Activated naive CD8-positive, alpha-beta T cell treated with anti-CD3 and anti-CD28 coated beads for 36 hours (primary cell): ENCODE data around the gene MDN1. TPM values are rescaled to one million over a fixed set of nuclear protein-coding genes. Genes with fewer than 3 reads are reported as not detected.
"Not testable (repeated sequence)": the region's sequence is repeated elsewhere in the genome, so short reads cannot be mapped to it uniquely, and the experiment has no call there.

Experiments used
- DNase-seq: peaks from one replicate; pipeline ENCODE4 v3.0.0; 2021
- H3K27ac Mint-ChIP-seq: one replicate; pipeline ENCODE4 v1.8.0; 2022; ENCODE audit warnings: mild to moderate bottlenecking, moderate library complexity, mixed read lengths
- H3K27me3 Mint-ChIP-seq: one replicate; pipeline ENCODE4 v1.8.0; 2022; ENCODE audit warnings: mild to moderate bottlenecking, mixed read lengths
- H3K36me3 Mint-ChIP-seq: one replicate; pipeline ENCODE4 v1.8.0; 2021; ENCODE audit warnings: mild to moderate bottlenecking, mixed read lengths
- H3K4me1 Mint-ChIP-seq: one replicate; pipeline ENCODE4 v1.8.0; 2021; ENCODE audit warnings: mixed read lengths
- H3K4me3 Mint-ChIP-seq: one replicate; pipeline ENCODE4 v1.8.0; 2022; ENCODE audit warnings: mild to moderate bottlenecking, moderate library complexity, mixed read lengths
- H3K9me3 Mint-ChIP-seq: one replicate; pipeline ENCODE4 v1.8.0; 2022; ENCODE audit warnings: mixed read lengths
- total RNA-seq, 2 experiments: library from RNA; stranded (reverse); gene quantifications; one replicate each; pipeline ENCODE4 v1.2.3, GENCODE V29; 2021

MDN1 gene
- total RNA-seq, 2 experiments from 2014 or later: 64.4 to 66.8 TPM

DNA sequence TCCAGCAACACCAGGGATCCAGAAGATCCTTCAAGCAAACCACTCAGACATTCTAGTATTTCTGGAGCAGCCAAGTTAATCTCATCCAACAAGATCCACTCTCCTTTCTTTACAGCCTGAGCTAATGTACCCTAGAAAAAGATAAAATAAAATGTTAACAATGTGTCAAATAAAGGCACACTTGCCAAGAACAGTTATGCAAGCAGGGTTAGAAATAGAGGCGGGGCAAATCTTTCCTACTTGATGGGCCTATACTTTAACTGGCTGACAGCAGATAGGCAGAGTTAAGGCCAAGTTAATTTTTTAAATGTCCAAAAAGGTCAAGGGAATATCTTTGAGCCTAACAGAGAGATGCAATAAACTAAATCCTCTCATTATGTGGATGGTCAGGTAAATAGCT, 60.8 kb downstream of the MDN1 start:
- no peak overlapping the region for H3K4me3 Mint-ChIP-seq
- peaks cover 17% of the 10 kb centered on the region for H3K36me3 Mint-ChIP-seq
- H3K27ac Mint-ChIP-seq: no peak overlapping the region
- DNase-seq: no peak
- H3K9me3 Mint-ChIP-seq: no peaks in the 10 kb centered on the region
- no peaks in the 10 kb centered on the region for H3K4me1 Mint-ChIP-seq
- H3K27me3 Mint-ChIP-seq: no peaks in the 10 kb centered on the region

DNA sequence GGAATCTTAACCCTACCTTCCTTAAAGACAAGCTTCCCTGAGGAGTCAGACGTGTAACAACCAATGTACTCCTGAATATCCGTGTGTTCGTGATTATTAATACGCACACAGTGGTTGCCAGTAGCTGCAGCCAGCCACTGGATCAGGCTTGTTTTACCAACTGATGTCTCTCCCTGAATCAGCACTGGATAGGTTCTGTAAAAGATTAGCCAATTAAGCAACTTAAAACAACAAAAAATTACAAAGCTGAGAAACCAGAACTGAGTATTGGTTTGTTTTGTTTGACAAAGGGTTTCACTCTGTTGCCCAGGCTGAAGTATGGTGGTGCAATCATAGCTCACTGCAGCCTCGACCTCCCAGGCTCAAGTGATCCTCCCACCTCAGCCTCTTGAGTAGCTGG, 69.3 kb downstream of the MDN1 start:
- peaks cover 38% of the 10 kb centered on the region for H3K36me3 Mint-ChIP-seq
- no peaks in the 10 kb centered on the region for H3K4me1 Mint-ChIP-seq
- no peaks in the 10 kb centered on the region for H3K9me3 Mint-ChIP-seq
- no peak overlapping the region for H3K4me3 Mint-ChIP-seq
- no peak overlapping the region for H3K27ac Mint-ChIP-seq
- no peak for DNase-seq
- H3K27me3 Mint-ChIP-seq: no peaks in the 10 kb centered on the region

DNA sequence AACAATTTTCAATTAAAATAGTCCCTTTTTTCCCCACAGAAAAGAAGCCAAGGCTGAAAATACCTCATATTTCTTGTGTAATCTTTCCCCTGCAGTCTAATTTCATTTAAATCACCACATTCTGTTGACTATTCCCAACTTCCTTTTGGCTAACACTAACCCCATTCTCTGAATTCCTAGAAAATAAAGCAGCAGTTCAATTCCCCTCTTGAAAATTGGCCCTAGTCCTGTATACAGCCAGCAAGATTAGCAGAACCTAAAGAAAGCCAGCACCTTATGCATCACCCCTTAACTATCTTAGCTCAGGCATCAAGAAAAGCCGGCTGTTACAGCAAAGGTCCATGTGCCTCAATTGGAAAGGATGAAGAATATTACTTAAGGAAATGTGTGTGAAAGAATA, 69.7 kb downstream of the MDN1 start:
- DNase-seq: no peak
- Mint-ChIP-seq H3K36me3 (peaks cover 41% of the 10 kb centered on the region), H3K4me1 (no peaks in the 10 kb centered on the region), H3K4me3 (no peak overlapping the region), H3K27me3 (no peaks in the 10 kb centered on the region), H3K9me3 (no peaks in the 10 kb centered on the region), H3K27ac (no peak overlapping the region)

DNA sequence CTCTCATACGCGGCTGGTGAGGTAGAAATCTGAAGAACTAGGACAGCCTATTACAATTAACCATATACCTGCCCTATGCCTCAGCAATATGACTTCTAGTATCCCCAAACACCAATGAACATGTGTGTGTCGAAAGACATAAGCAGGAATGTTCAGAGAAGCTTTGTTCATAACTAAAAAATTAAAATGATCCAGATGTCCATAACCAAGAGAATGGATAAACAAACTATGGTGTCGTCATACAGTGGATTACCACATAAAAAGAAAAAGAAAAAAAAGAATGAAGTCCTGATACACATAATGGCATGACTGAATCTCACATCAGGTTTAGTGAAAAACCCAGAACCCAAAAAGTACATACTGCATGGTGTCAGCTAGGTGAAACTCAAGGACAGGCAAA, 73.9 kb downstream of the MDN1 start:
- Mint-ChIP-seq H3K4me3 (no peak overlapping the region), H3K27me3 (no peaks in the 10 kb centered on the region), H3K9me3 (no peaks in the 10 kb centered on the region), H3K4me1 (no peaks in the 10 kb centered on the region), H3K27ac (no peak overlapping the region), H3K36me3 (peaks cover 36% of the 10 kb centered on the region)
- no peak for DNase-seq

DNA sequence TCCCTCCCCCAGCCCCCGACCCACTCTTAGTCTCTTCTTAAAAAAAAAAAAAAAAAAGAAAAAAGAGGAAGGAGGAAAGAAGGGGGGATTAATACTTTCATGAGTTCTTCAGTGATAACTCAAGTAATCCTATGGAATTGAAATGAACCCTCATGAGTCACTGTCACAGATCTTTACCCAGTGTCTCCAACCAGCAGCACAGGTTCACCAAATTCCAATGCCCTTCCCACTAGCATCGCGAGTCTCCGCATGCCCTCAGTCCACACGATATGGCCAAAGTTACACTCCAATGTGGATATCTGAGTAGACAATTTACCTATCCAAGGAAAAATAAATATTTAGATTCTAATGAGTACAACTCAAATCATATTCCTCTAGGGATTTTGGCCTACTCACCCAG, 74.5 kb downstream of the MDN1 start:
- Mint-ChIP-seq H3K27me3 (no peaks in the 10 kb centered on the region), H3K27ac (no peak overlapping the region), H3K9me3 (no peaks in the 10 kb centered on the region), H3K4me3 (no peak overlapping the region), H3K4me1 (no peaks in the 10 kb centered on the region), H3K36me3 (peaks cover 40% of the 10 kb centered on the region)
- DNase-seq: no peak

DNA sequence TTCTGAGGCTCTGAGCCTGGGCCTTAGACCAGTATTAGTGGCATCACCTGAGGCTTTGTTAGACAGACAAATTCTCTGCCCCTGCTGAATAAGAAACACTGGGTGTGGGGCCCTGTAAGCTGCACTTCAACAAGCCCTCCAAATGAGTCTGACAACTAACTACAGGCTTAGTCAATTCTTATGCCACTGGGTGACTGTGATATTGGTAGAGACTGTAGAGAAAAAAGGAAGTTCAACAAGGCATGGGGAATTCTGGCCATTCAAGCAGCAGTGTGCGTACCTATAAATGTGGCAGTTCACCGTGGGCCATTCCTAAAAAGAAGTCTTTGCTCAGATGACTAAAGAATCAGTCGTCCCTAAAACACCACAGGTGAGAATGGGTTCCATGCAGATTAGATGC, 82.7 kb downstream of the MDN1 start:
- Mint-ChIP-seq H3K4me1 (no peaks in the 10 kb centered on the region), H3K27me3 (no peaks in the 10 kb centered on the region), H3K9me3 (no peaks in the 10 kb centered on the region), H3K4me3 (no peak overlapping the region), H3K27ac (no peak overlapping the region), H3K36me3 (peaks cover 41% of the 10 kb centered on the region)
- no peak for DNase-seq

DNA sequence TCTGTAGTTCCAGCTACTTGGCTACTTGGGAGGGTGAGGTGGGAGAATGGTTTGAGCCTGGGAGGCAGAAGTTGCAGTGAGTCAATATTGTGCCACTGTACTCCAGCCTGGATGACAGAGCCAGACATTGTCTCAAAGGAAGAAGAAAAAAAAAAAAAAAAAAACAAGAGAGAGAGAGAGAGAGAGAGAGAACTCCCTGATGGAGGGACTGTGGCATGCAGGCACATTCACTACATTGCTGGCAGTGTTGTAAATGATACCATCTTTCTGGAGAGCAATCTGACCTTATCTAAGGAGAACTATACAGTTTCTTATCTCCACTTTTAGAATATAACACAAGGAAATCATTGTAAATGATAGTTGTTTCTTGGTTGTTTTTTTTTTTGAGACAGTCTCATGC, 85.1 kb downstream of the MDN1 start:
- no peak for DNase-seq
- peaks cover 51% of the 10 kb centered on the region for H3K36me3 Mint-ChIP-seq
- no peaks in the 10 kb centered on the region for H3K27me3 Mint-ChIP-seq
- no peak overlapping the region for H3K27ac Mint-ChIP-seq
- H3K4me1 Mint-ChIP-seq: no peaks in the 10 kb centered on the region
- H3K4me3 Mint-ChIP-seq: no peak overlapping the region
- no peaks in the 10 kb centered on the region for H3K9me3 Mint-ChIP-seq

DNA sequence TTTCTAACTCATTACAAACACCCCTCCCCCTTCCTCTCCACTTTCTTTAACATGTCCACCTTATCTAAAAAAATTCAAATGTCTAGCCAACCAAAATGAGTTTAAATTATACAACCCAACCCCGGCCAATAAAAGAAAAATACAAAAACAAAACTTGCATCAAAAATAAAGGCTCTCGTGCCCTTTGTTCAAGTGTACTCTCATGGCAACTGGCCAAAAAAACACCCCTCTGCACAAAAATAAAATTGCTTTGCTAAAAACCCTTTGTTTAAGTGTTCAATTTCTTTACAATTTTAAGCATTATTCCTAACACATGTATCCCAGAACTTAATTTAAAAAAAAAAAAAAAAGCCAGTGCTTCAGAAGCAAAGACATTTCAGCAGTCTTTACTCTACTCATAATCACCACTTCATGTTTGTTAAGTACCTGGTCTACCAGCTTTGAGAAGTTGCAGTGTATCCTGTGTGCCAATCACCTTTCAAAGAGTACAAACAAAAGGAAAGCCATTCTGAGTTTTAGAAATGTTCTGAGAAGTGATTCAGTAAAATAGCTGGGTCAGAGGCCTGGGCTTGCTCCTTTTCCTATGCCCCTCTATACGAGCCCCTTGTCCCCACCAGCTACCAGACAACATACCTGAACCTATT, 87.5 kb downstream of the MDN1 start:
- H3K4me3 Mint-ChIP-seq: no peak overlapping the region
- no peak for DNase-seq
- no peaks in the 10 kb centered on the region for H3K4me1 Mint-ChIP-seq
- H3K36me3 Mint-ChIP-seq: peaks cover 45% of the 10 kb centered on the region
- H3K27ac Mint-ChIP-seq: no peak overlapping the region
- no peaks in the 10 kb centered on the region for H3K27me3 Mint-ChIP-seq
- no peaks in the 10 kb centered on the region for H3K9me3 Mint-ChIP-seq

DNA sequence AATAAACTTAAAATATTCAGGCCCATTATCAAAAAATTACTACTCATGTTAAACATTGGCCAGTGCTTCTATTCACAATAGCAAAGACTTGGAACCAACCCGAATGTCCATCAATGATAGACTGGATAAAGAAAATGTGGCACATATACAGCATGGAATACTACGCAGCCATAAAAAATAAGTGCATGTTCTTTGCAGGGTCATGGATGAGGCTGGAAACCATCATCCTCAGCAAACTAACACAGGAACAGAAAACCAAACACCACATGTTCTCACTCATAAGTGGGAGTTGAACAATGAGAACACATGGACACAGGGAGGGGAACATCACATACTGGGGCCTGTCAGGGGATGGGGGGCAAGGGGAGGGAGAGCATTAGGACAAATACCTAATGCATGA, 88.3 kb downstream of the MDN1 start:
- DNase-seq, H3K9me3 Mint-ChIP-seq, H3K4me3 Mint-ChIP-seq, H3K4me1 Mint-ChIP-seq, H3K27ac Mint-ChIP-seq, H3K27me3 Mint-ChIP-seq: not testable (repeated sequence)
- peaks cover 44% of the 10 kb centered on the region for H3K36me3 Mint-ChIP-seq

DNA sequence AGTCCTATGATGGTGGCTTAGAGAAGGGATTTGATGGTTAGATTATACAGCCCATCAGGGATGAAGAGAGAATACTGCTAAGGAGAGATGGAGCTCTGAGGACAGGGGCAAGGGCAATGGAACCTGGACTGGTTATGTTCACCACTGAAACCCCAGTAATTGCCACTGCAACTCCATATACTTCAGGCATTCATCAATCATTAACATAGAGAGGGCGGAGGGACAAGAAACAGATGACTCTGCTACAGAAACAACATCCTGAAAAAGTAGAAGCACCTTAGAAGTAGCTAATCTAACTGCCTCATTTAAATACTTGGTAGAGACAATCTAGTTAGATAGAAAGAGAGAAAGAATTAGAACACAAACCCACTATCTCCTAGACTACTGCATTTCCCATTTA, 89.8 kb downstream of the MDN1 start:
- H3K36me3 Mint-ChIP-seq: peaks cover 45% of the 10 kb centered on the region
- no peak overlapping the region for H3K27ac Mint-ChIP-seq
- no peaks in the 10 kb centered on the region for H3K27me3 Mint-ChIP-seq
- H3K4me3 Mint-ChIP-seq: no peak overlapping the region
- DNase-seq: no peak
- no peaks in the 10 kb centered on the region for H3K9me3 Mint-ChIP-seq
- no peaks in the 10 kb centered on the region for H3K4me1 Mint-ChIP-seq

DNA sequence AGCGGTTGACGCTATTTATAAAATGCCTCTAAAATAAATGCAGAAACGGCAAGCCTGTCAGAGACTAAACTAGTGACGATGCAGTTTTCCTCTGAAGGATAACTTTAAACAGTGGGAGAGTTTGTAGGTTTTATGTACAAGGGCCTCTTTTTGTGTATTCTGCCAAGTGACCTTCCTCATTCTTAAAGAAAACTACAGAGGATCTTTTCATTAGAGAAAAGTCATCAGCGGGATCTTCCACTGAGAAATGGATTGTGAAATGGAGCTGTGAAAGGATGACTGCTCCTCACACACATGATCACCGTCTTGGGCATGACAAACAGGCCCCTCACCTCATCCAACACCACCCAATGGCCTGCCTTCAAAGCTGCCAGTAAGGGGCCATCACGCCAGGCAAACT, 92.1 kb downstream of the MDN1 start:
- Mint-ChIP-seq H3K36me3 (peaks cover 48% of the 10 kb centered on the region), H3K4me3 (no peak overlapping the region), H3K27me3 (no peaks in the 10 kb centered on the region), H3K9me3 (no peaks in the 10 kb centered on the region), H3K27ac (no peak overlapping the region), H3K4me1 (no peaks in the 10 kb centered on the region)
- DNase-seq: no peak

DNA sequence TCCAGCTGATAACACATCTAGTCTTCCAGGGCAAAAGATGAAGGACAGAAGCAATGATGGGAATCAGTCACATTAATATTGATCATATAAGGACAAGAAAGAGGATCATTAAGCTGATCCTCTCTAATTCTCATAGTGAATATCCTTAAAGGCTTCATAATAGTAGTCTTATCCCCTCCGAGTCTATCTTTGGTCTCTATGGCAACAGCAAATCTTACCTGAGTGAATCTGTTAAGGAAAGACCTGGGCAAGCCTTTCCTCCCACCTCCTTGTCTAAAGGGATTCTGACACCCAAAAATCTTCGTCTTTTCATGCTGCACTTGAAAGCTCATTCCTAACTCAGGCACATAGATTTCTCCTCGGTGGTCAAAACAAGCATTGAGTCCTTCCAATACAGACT, 94.6 kb downstream of the MDN1 start:
- no peaks in the 10 kb centered on the region for H3K4me1 Mint-ChIP-seq
- H3K36me3 Mint-ChIP-seq: peaks cover 32% of the 10 kb centered on the region

DNA sequence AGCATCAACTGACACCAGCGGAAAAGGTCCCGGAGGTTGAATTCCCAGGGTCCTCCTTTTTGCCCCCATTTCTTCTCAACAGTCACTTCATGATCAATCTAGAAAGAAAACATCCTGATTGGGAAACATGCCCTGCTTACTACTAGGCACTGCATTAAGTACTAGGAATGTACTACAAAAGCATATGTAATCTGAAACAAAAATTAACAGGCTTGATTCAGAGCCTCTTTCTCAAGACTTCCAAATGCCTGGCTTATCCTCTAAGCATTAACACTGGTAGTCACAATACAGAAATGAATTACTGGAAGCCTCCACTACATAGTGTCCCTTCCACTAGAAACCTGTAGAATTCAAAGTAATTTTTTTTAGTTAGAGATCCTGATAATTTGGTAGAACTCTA, 96.5 kb downstream of the MDN1 start:
- H3K4me3 Mint-ChIP-seq: no peak overlapping the region
- peaks cover 33% of the 10 kb centered on the region for H3K36me3 Mint-ChIP-seq
- H3K27me3 Mint-ChIP-seq: no peaks in the 10 kb centered on the region
- H3K27ac Mint-ChIP-seq: no peak overlapping the region
- H3K9me3 Mint-ChIP-seq: no peaks in the 10 kb centered on the region
- no peak for DNase-seq
- H3K4me1 Mint-ChIP-seq: no peaks in the 10 kb centered on the region

More for the DNA sequence above, 94.6 kb downstream of the MDN1 start:
- H3K9me3 Mint-ChIP-seq: no peaks in the 10 kb centered on the region
- H3K27me3 Mint-ChIP-seq: no peaks in the 10 kb centered on the region
- no peak for DNase-seq
- H3K27ac Mint-ChIP-seq: no peak overlapping the region
- no peak overlapping the region for H3K4me3 Mint-ChIP-seq

DNA sequence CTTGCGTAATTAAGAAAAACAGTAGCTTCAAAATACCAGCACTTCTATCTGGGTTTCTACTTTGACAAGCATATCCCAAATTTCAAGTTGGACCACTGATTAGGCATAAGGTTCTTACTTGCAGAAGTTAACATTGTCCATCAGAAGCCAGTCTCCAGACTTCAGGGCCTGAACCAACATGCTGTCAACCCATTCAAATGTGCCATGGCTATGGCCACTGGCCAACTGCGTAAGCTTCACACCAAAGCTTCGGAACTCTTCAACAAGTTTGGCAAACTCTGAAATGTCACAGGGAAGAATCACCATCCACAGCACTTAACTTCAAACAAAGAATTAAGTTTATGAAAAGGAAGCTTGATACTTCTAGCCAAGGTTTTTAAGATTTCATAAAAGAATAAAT, 103.1 kb downstream of the MDN1 start:
- Mint-ChIP-seq H3K4me1 (no peaks in the 10 kb centered on the region), H3K4me3 (no peak overlapping the region), H3K27me3 (no peaks in the 10 kb centered on the region), H3K9me3 (no peaks in the 10 kb centered on the region), H3K36me3 (peaks cover 24% of the 10 kb centered on the region), H3K27ac (no peak overlapping the region)
- no peak for DNase-seq

DNA sequence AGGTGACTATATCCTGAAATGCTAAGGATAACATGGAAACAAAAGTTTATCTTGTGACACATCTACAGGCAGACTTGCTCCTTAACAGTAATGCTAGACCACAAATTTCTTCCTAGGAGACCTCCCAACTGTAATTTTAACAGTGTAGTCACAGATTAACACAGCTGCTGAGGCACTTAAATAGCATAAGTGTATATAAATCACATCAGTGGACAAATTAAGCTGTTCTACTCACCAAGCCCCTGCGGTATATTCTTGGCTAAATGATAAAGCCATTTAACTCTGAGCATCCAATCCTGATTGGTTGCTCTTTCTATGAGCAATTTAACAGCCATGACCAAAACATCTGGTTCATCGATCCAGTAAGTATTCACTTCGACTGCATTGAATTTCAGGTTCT, 107.8 kb downstream of the MDN1 start:
- Mint-ChIP-seq H3K36me3 (peaks cover 31% of the 10 kb centered on the region), H3K9me3 (no peaks in the 10 kb centered on the region)

DNA sequence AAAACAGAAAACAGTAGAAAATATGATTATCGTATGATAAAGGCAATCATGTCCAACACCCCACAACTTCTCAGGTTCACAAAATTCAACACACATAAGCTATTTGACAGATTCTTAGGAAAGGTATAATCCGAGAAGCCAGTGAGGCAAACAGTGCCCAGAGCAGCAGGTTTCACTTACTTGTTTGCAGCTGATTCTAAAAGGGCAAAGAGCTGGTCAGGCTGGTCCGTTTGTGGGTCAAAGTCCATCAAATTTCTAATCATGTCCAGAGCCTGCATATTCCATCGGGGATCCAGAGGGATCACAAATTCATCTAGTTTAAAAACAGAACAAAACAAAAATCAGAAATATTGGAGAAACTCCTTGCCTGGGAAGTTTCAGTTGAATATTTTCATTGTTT, 111.3 kb downstream of the MDN1 start:
- H3K27ac Mint-ChIP-seq: no peak overlapping the region
- no peak overlapping the region for H3K4me3 Mint-ChIP-seq
- DNase-seq: no peak
- peaks cover 30% of the 10 kb centered on the region for H3K36me3 Mint-ChIP-seq
- H3K9me3 Mint-ChIP-seq: no peaks in the 10 kb centered on the region
- H3K27me3 Mint-ChIP-seq: no peaks in the 10 kb centered on the region
- H3K4me1 Mint-ChIP-seq: peaks cover 2% of the 10 kb centered on the region

More for the DNA sequence above, 107.8 kb downstream of the MDN1 start:
- no peaks in the 10 kb centered on the region for H3K4me1 Mint-ChIP-seq
- DNase-seq: no peak
- H3K4me3 Mint-ChIP-seq: no peak overlapping the region
- no peaks in the 10 kb centered on the region for H3K27me3 Mint-ChIP-seq
- H3K27ac Mint-ChIP-seq: no peak overlapping the region

DNA sequence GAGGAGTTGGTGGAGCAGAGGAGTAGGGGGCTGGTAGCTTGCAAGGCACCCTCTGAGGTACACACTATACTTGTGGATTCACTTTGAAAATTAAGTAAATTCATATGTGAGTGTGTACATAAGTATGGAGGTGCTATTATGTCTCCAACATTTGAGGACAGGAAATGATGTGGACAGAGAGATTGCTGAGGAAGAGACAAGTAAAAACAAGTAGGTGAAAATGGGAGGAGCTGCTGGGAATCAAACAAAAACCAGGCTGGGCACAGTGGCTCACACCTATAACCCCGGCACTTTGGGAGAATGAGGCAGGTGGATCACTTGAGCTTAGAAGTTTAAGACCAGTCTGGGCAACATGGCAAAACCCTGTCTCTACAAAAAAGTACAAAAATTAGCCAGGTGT, 111.8 kb downstream of the MDN1 start:
- H3K27me3 Mint-ChIP-seq: no peaks in the 10 kb centered on the region
- H3K4me1 Mint-ChIP-seq: peaks cover 2% of the 10 kb centered on the region
- H3K4me3 Mint-ChIP-seq: no peak overlapping the region
- peaks cover 29% of the 10 kb centered on the region for H3K36me3 Mint-ChIP-seq
- no peak for DNase-seq
- H3K27ac Mint-ChIP-seq: no peak overlapping the region
- H3K9me3 Mint-ChIP-seq: no peaks in the 10 kb centered on the region
